SU-DHL-6 (cell line): ENCODE results near the gene SNX12.

ENCODE experiments used
- H2AFZ ChIP-seq: fragments of 200-600 bp; sonication (generic); 2 replicates; pipeline ENCODE4 v1.6.1; 2014; ENCODE audit warnings: low read depth, mild to moderate bottlenecking, moderate library complexity, mixed read lengths, antibody characterized with exemption, low read length; ENCODE audit not compliant: severe bottlenecking
- H3F3A ChIP-seq: fragments of 200-600 bp; shearing (Covaris generic); 2 replicates; pipeline ENCODE4 v1.6.0; 2016; ENCODE audit warnings: antibody characterized with exemption, mild to moderate bottlenecking; ENCODE audit not compliant: insufficient read depth
- H3K27ac ChIP-seq: fragments of 200-600 bp; sonication (generic); 2 replicates; pipeline ENCODE4 v1.5.1; 2016; ENCODE audit warnings: low read depth, mild to moderate bottlenecking, low read length, moderate library complexity, mixed read lengths
- H3K27me3 ChIP-seq: fragments of 200-600 bp; sonication (generic), shearing (Covaris generic); 2 replicates; pipeline ENCODE4 v1.6.0; 2014; ENCODE audit warnings: mild to moderate bottlenecking, low read length
- H3K36me3 ChIP-seq: fragments of 200-600 bp; sonication (generic); 2 replicates; pipeline ENCODE4 v1.6.1; 2014; ENCODE audit warnings: mild to moderate bottlenecking, low read length, mixed read lengths
- H3K4me2 ChIP-seq: fragments of 300-600, 200-600 bp; shearing (Covaris generic), sonication (generic); 2 replicates; pipeline ENCODE4 v1.6.0; 2014; ENCODE audit warnings: low read length, low read depth, mild to moderate bottlenecking; ENCODE audit not compliant: poor library complexity, severe bottlenecking
- H3K4me3 ChIP-seq: fragments of 200-600 bp; sonication (generic); 2 replicates; pipeline ENCODE4 v1.5.1; 2014; ENCODE audit warnings: antibody characterized with exemption, low read length, mild to moderate bottlenecking, mixed read lengths; ENCODE audit not compliant: insufficient read depth, poor library complexity, severe bottlenecking
- H3K79me2 ChIP-seq: fragments of 200-600 bp; sonication (generic); 2 replicates; pipeline ENCODE4 v1.6.1; 2014; ENCODE audit warnings: mild to moderate bottlenecking, low read length, moderate library complexity; ENCODE audit not compliant: insufficient read depth
- H3K9ac ChIP-seq: fragments of 200-600 bp; sonication (generic); 2 replicates; pipeline ENCODE4 v1.7.0; 2014; ENCODE audit warnings: mild to moderate bottlenecking, low read length
- H3K9me2 ChIP-seq: fragments of 200-600 bp; sonication (generic); replicated peaks from 2 replicates; pipeline ENCODE4 v1.6.1; 2014; ENCODE audit warnings: low read length; ENCODE audit not compliant: insufficient read depth
- H3K9me3 ChIP-seq: fragments of 200-600 bp; sonication (generic); 2 replicates; pipeline ENCODE4 v1.6.1; 2014; ENCODE audit warnings: low read length, mixed read lengths; ENCODE audit not compliant: insufficient read depth
- H4K20me1 ChIP-seq: fragments of 200-600 bp; sonication (generic); 2 replicates; pipeline ENCODE4 v1.6.1; 2014; ENCODE audit warnings: low read depth, mild to moderate bottlenecking, antibody characterized with exemption, low read length, moderate library complexity, mixed read lengths
- EZH2phosphoT487 ChIP-seq: fragments of 200-600 bp; sonication (generic), shearing (Covaris generic); conservative IDR thresholded peaks from 2 replicates; pipeline ENCODE4 v1.6.1; 2018; ENCODE audit warnings: mild to moderate bottlenecking, antibody characterized with exemption, low read length, moderate library complexity, mixed read lengths
- TF ChIP-seq, protein P1 (sequence below): fragments of 200-600 bp; sonication (generic); IDR thresholded peaks from one replicate; pipeline ENCODE4 v1.5.1; 2017; ENCODE audit warnings: antibody characterized with exemption, mild to moderate bottlenecking, low read length, moderate library complexity; ENCODE audit not compliant: insufficient read depth, poor library complexity, severe bottlenecking

The SNX12 gene

DNA sequence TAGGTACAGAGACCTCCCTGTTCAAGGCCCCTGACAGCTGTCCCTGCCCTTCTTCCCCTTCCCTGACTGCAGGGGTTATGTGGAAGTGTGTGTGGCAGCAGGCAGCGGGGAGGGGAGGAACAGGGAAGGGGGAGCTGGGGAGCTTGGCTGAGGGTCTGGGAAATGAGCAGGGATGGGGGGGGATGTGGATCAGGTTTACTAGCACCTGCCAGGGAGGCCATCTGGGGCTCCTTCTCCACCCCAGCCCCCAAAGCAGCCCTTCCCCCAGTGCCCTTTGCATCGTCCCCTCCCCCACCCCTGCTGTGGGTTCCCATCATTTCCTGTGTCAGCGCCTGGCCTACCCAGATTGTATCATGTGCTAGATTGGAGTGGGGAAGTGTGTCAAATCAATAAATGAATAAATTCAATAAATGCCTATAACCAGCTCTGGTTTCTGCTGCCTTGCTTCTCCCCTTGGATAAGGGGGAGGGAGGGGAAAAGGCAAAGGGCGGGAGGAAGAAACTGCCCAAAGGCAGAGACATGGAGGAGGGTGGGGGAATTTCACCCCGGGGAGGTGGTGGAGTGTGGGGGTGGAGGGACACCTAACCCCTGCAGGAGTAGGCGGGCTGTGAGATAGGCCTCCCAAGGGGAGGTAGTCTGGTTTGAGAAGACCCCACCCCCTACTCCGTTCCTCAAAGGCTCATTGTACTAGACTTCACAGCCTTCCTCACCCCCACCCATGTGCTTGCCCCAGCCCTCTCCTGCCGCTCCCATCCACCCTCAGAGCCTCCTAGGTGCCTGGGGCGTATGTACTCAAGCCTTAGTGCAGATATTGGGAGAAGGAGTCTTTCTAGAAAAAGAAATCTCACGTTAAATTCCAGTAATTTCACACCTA lies 35.2 kb upstream of the SNX12 start:
- no peak overlapping the region for H2AFZ ChIP-seq

DNA sequence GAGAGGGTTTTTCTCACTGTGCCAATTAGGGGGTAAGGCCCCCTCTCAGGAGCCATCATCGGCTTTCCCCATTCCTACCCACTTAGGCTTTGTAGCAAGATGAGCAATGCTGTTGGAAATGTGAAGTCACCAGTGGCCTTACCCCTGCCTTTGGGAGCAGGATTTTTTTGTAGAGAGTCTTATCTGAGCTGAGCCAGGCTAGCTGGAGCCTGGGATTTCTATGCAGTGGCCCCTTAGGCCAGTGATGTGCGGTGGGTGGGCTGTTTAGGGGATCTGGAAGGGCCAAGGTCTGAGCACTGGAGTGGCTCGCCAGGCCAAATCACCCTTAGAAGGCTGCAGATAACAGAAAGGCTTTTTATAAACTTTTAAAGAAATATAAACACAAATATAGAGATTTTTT lies 34.2 kb upstream of the SNX12 start:
- no peaks in the 10 kb centered on the region for H3K9me3 ChIP-seq
- H3K9ac ChIP-seq = no peak overlapping the region
- H3K27ac ChIP-seq = no peak overlapping the region
- H3K4me3 ChIP-seq = no peak overlapping the region
- no peaks in the 10 kb centered on the region for H3K36me3 ChIP-seq
- no peaks in the 10 kb centered on the region for H3F3A ChIP-seq
- no peak overlapping the region for H2AFZ ChIP-seq
- H3K9me2 ChIP-seq = no peaks in the 10 kb centered on the region
- TF ChIP-seq, protein P1, sequence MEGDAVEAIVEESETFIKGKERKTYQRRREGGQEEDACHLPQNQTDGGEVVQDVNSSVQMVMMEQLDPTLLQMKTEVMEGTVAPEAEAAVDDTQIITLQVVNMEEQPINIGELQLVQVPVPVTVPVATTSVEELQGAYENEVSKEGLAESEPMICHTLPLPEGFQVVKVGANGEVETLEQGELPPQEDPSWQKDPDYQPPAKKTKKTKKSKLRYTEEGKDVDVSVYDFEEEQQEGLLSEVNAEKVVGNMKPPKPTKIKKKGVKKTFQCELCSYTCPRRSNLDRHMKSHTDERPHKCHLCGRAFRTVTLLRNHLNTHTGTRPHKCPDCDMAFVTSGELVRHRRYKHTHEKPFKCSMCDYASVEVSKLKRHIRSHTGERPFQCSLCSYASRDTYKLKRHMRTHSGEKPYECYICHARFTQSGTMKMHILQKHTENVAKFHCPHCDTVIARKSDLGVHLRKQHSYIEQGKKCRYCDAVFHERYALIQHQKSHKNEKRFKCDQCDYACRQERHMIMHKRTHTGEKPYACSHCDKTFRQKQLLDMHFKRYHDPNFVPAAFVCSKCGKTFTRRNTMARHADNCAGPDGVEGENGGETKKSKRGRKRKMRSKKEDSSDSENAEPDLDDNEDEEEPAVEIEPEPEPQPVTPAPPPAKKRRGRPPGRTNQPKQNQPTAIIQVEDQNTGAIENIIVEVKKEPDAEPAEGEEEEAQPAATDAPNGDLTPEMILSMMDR = no peak
- no peak for TF ChIP-seq EZH2phosphoT487
- no peak overlapping the region for H3K4me2 ChIP-seq
- no peaks in the 10 kb centered on the region for H3K79me2 ChIP-seq
- no peaks in the 10 kb centered on the region for H4K20me1 ChIP-seq
- no peaks in the 10 kb centered on the region for H3K27me3 ChIP-seq

More for the DNA sequence above, 35.2 kb upstream of the SNX12 start:
- no peak overlapping the region for H3K27ac ChIP-seq
- no peaks in the 10 kb centered on the region for H3K27me3 ChIP-seq
- H3K9me3 ChIP-seq = no peaks in the 10 kb centered on the region
- H3K4me2 ChIP-seq = peak overlapping the region; percentile 20
- no peaks in the 10 kb centered on the region for H3K9me2 ChIP-seq
- no peak overlapping the region for H3K4me3 ChIP-seq
- H3K36me3 ChIP-seq = no peaks in the 10 kb centered on the region
- H4K20me1 ChIP-seq = no peaks in the 10 kb centered on the region
- TF ChIP-seq, protein P1 = no peak
- TF ChIP-seq EZH2phosphoT487 = no peak
- no peak overlapping the region for H3K9ac ChIP-seq
- H3F3A ChIP-seq = no peaks in the 10 kb centered on the region
- H3K79me2 ChIP-seq = no peaks in the 10 kb centered on the region

DNA sequence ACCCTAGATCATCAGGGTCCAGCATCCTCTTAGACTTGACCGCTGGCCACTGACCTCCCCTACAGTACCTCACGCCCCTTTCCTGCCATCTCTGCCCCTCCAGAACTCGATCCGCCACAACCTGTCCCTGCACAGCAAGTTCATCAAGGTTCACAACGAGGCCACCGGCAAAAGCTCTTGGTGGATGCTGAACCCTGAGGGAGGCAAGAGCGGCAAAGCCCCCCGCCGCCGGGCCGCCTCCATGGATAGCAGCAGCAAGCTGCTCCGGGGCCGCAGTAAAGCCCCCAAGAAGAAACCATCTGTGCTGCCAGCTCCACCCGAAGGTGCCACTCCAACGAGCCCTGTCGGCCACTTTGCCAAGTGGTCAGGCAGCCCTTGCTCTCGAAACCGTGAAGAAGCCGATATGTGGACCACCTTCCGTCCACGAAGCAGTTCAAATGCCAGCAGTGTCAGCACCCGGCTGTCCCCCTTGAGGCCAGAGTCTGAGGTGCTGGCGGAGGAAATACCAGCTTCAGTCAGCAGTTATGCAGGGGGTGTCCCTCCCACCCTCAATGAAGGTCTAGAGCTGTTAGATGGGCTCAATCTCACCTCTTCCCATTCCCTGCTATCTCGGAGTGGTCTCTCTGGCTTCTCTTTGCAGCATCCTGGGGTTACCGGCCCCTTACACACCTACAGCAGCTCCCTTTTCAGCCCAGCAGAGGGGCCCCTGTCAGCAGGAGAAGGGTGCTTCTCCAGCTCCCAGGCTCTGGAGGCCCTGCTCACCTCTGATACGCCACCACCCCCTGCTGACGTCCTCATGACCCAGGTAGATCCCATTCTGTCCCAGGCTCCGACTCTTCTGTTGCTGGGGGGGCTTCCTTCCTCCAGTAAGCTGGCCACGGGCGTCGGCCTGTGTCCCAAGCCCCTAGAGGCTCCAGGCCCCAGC lies 32.7 kb upstream of the SNX12 start:
- Histone ChIP-seq H3K27ac (no peak overlapping the region), H3K4me2 (no peak overlapping the region), H3K4me3 (no peak overlapping the region), H2AFZ (no peak overlapping the region), H3K9me3 (no peaks in the 10 kb centered on the region), H3K27me3 (no peaks in the 10 kb centered on the region), H4K20me1 (no peaks in the 10 kb centered on the region), H3K9ac (no peak overlapping the region), H3F3A (no peaks in the 10 kb centered on the region), H3K36me3 (no peaks in the 10 kb centered on the region), H3K9me2 (no peaks in the 10 kb centered on the region), H3K79me2 (no peaks in the 10 kb centered on the region)
- TF ChIP-seq EZH2phosphoT487 = no peak
- TF ChIP-seq, protein P1 = no peak
